HFF-Myc (cell line): ENCODE measurements around the gene MYO18B.

ENCODE experiments used
- DNase-seq: peaks from one replicate; pipeline ENCODE4 v3.0.0-alpha.2; 2011; ENCODE audit warnings: low read depth; ENCODE audit errors: extremely low read depth
- H3K4me3 ChIP-seq: replicated peaks from 2 replicates; pipeline ENCODE4 v1.5.1; 2011; ENCODE audit warnings: low read depth, mild to moderate bottlenecking, control low read depth, low read length
- CTCF ChIP-seq: IDR thresholded peaks from 2 replicates; pipeline ENCODE4 v1.5.1; 2012; ENCODE audit warnings: mild to moderate bottlenecking, low read depth, low read length, control low read depth; ENCODE audit errors: missing control alignments

Gene MYO18B

GRCh38 chr22:25940479-25940878 lies 198.5 kb downstream of the MYO18B start:
- H3K4me3 ChIP-seq, result no peak overlapping the region
- no peak for TF ChIP-seq CTCF
- DNase-seq, result no peak

- no peak for TF ChIP-seq CTCF
- no peak overlapping the region for H3K4me3 ChIP-seq
- DNase-seq, result no peak
Observed at GRCh38 chr22:25941365-25941960, 199.5 kb downstream of the MYO18B start.

- no peak for TF ChIP-seq CTCF
- no peak overlapping the region for H3K4me3 ChIP-seq
- DNase-seq, result no peak
Observed at GRCh38 chr22:25942115-25942855, 200.3 kb downstream of the MYO18B start.

GRCh38 chr22:25942856-25943411 lies 200.9 kb downstream of the MYO18B start:
- DNase-seq, result no peak
- no peak for TF ChIP-seq CTCF

GRCh38 chr22:25950111-25950510 lies 208.1 kb downstream of the MYO18B start:
- H3K4me3 ChIP-seq, result no peak overlapping the region
- TF ChIP-seq CTCF, result no peak
- no peak for DNase-seq

More at GRCh38 chr22:25942856-25943411, 200.9 kb downstream of the MYO18B start:
- H3K4me3 ChIP-seq, result no peak overlapping the region

GRCh38 chr22:25953276-25953675 lies 211.3 kb downstream of the MYO18B start:
- TF ChIP-seq CTCF, result no peak
- no peak for DNase-seq
- H3K4me3 ChIP-seq, result no peak overlapping the region
